HepG2 (cell line): ENCODE measurements around the gene MTIF3. TPM values are rescaled to one million over a fixed set of nuclear protein-coding genes. Genes with fewer than 3 reads are reported as not detected.

ENCODE experiments used
- BCLAF1 ChIP-seq: fragments of 450-650 bp; IDR thresholded peaks from 2 replicates; pipeline ENCODE4 v1.6.1; 2017; ENCODE audit warnings: mild to moderate bottlenecking
- EZH2 ChIP-seq: conservative IDR thresholded peaks from 2 replicates; pipeline ENCODE4 v1.6.1; 2012; ENCODE audit warnings: mild to moderate bottlenecking, low read depth, low read length, moderate library complexity
- FOSL2 ChIP-seq: sonication (generic); formaldehyde crosslinking; IDR thresholded peaks from 2 replicates; pipeline ENCODE4 v1.4.0; 2020; ENCODE audit warnings: missing genetic modification reagents
- HDAC1 ChIP-seq: sonication (generic); formaldehyde crosslinking; IDR thresholded peaks from 2 replicates; pipeline ENCODE4 v1.5.1; 2020; ENCODE audit warnings: mild to moderate bottlenecking, missing genetic modification reagents
- HINFP ChIP-seq: sonication (generic); formaldehyde crosslinking; IDR thresholded peaks from 2 replicates; pipeline ENCODE4 v1.4.0; 2020; ENCODE audit warnings: low read depth, mild to moderate bottlenecking, missing genetic modification reagents
- PRDM15 ChIP-seq: sonication (generic); formaldehyde crosslinking; IDR thresholded peaks from 2 replicates; pipeline ENCODE4 v1.4.0; 2020; ENCODE audit warnings: missing genetic modification reagents
- RXRB ChIP-seq: IDR thresholded peaks from 2 replicates; pipeline ENCODE4 v1.6.1; 2016; ENCODE audit warnings: borderline replicate concordance, missing genetic modification reagents, missing compliant biosample characterization
- SMARCE1 ChIP-seq: fragments of 450-650 bp; IDR thresholded peaks from 2 replicates; pipeline ENCODE4 v1.6.1; 2017; ENCODE audit warnings: borderline replicate concordance
- SRSF4 ChIP-seq: fragments of 200-400 bp; formaldehyde crosslinking; IDR thresholded peaks from one replicate; pipeline ENCODE4 v1.6.1; 2018; ENCODE audit warnings: mild to moderate bottlenecking, low read depth, low read length, moderate library complexity; ENCODE audit not compliant: poor library complexity, severe bottlenecking
- UBTF ChIP-seq: sonication (generic); formaldehyde crosslinking; IDR thresholded peaks from 2 replicates; pipeline ENCODE4 v1.4.0; 2020; ENCODE audit warnings: mild to moderate bottlenecking, missing genetic modification reagents
- YEATS2 ChIP-seq: sonication (generic); formaldehyde crosslinking; IDR thresholded peaks from 2 replicates; pipeline ENCODE4 v1.4.0; 2020; ENCODE audit warnings: missing genetic modification reagents, borderline replicate concordance
- ZNF563 ChIP-seq: sonication (generic); formaldehyde crosslinking; IDR thresholded peaks from 2 replicates; pipeline ENCODE4 v1.8.0; 2022; ENCODE audit warnings: mild to moderate bottlenecking, moderate library complexity, missing genetic modification reagents
- ZNF773 ChIP-seq: sonication (generic); formaldehyde crosslinking; IDR thresholded peaks from 2 replicates; pipeline ENCODE4 v1.4.0; 2020; ENCODE audit warnings: missing genetic modification reagents, borderline replicate concordance
- polyA plus RNA-seq, 8 experiments: library from polyadenylated mRNA; depleted of rRNA in 3 of 8; stranded (reverse) in 7 of 8; unstranded in 1 of 8; fragments of >200 nt; fragmentation: Illumina TruSeq in 4 of 8; extraction: Trizol in 4 of 8; gene quantifications; 2 replicates each; pipeline versions ENCODE4 v1.2.1 to v1.2.3, GENCODE V29; 2011 to 2016; ENCODE audit warnings: low read depth in 4 of 8, missing spikeins in 1 of 8, mixed read lengths in 1 of 8; ENCODE audit not compliant: insufficient read depth in 1 of 8
- total RNA-seq, 5 experiments: library from RNA; depleted of rRNA; stranded (reverse); fragments of >200 nt; fragmentation: Illumina TruSeq; extraction: Trizol; gene quantifications; 2 replicates each; pipeline ENCODE4 v1.2.3, GENCODE V29; 2016; ENCODE audit warnings: low read depth in 1 of 5

The MTIF3 gene
- total and polyA plus RNA-seq, 2 of the 13 experiments (the other 11 are each of a cell fraction or from before 2014, with no cell fraction given) = 33.7 to 40.6 TPM

- peak; percentile 95 for TF ChIP-seq HINFP (CRISPR knock-in tag)
- TF ChIP-seq PRDM15 (CRISPR knock-in tag) = peak; percentile 91
- no peak; the same call in 1 of the 2 replicates for TF ChIP-seq ZNF563 (CRISPR knock-in tag)
- TF ChIP-seq SMARCE1 = no peak
- TF ChIP-seq SRSF4 = no peak
- TF ChIP-seq YEATS2 (CRISPR knock-in tag) = peak; percentile 88
- TF ChIP-seq FOSL2 (CRISPR knock-in tag) = no peak; the same call in 1 of the 2 replicates
- no peak; the same call in none of the 2 replicates for TF ChIP-seq RXRB
- no peak for TF ChIP-seq EZH2
- TF ChIP-seq UBTF (CRISPR knock-in tag) = peak; percentile 77
- peak; percentile 92 for TF ChIP-seq HDAC1 (CRISPR knock-in tag)
- no peak for TF ChIP-seq BCLAF1
- TF ChIP-seq ZNF773 = no peak; the same call in 1 of the 2 replicates
Observed at GRCh38 chr13:27449936-27450828, at the start of gene MTIF3 (continued).
